GM10248 (cell line): ENCODE results near the gene NGRN.

Experiments
- CTCF ChIA-PET: fragments of 300-600 bp; sonication (Branson Sonifier 250); formaldehyde crosslinking; extraction: SDS; loops from one replicate; lab custom pipeline; 2021; ENCODE audit warnings: antibody characterized with exemption; lab: Yijun Ruan, JAX
- POLR2A ChIA-PET: fragments of 350-650 bp; sonication (Branson Sonifier 250); formaldehyde crosslinking; extraction: SDS; loops from one replicate; lab custom pipeline; 2020; ENCODE audit warnings: antibody characterized with exemption; lab: Yijun Ruan, JAX
- DNase-seq: peaks from one replicate; pipeline ENCODE4 v3.0.0; 2012; ENCODE audit errors: extremely low spot score
- TF ChIP-seq, protein P1 (sequence below): IDR thresholded peaks from 2 replicates; pipeline ENCODE4 v1.5.1; 2012; ENCODE audit warnings: mild to moderate bottlenecking, low read depth; ENCODE audit errors: extremely low read depth, missing control alignments, control extremely low read depth

NGRN gene, protein sequence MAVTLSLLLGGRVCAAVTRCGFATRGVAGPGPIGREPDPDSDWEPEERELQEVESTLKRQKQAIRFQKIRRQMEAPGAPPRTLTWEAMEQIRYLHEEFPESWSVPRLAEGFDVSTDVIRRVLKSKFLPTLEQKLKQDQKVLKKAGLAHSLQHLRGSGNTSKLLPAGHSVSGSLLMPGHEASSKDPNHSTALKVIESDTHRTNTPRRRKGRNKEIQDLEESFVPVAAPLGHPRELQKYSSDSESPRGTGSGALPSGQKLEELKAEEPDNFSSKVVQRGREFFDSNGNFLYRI

DNA sequence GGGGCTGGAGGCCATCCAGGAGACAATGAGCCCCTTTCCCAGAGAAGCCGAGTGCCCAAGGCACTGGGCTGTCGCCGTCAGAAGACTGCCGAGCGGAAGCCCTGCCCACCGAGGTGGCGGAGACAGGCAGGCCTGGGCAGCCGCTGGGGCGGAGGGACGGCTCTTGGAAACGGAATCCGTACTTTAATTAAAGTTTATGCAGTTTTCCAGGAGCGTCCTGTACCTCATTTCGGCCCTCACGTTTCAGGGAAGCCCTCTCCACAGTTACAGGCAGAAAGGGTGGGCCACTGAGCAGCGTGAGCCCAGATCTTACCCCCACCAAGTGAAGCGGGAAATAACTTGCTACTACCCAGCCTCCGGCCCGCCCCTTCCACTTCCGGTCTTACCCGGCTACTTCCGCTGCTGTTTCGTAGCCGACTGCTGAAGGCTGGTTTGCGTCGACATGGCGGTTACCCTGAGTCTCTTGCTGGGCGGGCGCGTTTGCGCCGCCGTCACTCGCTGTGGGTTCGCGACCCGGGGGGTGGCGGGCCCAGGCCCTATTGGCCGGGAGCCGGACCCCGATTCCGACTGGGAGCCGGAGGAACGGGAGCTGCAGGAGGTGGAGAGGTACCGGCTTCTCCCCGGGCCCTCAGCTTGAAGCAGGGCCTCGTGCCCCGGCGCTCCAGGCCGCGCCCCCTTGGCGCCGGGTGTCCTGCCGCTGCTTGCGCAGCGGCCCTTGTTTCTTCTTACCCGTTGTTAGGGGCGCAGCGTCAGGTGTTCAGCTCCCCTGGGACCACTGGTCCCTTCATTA, at the start of gene NGRN:
TSS of gene NGRN (plus strand) at position 402 of the 790 bp plus-strand sequence. CDS start at position 443, 41 bp downstream.
- ChIA-PET POLR2A (no interaction called here), CTCF (interaction anchor here (1.3 to 2.1 kb wide), 2 partner anchors 26 to 28 kb away, joined by 3 to 7 read pairs; no protein-coding TSS in a partner anchor)
- TF ChIP-seq, protein P1, sequence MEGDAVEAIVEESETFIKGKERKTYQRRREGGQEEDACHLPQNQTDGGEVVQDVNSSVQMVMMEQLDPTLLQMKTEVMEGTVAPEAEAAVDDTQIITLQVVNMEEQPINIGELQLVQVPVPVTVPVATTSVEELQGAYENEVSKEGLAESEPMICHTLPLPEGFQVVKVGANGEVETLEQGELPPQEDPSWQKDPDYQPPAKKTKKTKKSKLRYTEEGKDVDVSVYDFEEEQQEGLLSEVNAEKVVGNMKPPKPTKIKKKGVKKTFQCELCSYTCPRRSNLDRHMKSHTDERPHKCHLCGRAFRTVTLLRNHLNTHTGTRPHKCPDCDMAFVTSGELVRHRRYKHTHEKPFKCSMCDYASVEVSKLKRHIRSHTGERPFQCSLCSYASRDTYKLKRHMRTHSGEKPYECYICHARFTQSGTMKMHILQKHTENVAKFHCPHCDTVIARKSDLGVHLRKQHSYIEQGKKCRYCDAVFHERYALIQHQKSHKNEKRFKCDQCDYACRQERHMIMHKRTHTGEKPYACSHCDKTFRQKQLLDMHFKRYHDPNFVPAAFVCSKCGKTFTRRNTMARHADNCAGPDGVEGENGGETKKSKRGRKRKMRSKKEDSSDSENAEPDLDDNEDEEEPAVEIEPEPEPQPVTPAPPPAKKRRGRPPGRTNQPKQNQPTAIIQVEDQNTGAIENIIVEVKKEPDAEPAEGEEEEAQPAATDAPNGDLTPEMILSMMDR: no peak
- peak; percentile 91 for DNase-seq

DNA sequence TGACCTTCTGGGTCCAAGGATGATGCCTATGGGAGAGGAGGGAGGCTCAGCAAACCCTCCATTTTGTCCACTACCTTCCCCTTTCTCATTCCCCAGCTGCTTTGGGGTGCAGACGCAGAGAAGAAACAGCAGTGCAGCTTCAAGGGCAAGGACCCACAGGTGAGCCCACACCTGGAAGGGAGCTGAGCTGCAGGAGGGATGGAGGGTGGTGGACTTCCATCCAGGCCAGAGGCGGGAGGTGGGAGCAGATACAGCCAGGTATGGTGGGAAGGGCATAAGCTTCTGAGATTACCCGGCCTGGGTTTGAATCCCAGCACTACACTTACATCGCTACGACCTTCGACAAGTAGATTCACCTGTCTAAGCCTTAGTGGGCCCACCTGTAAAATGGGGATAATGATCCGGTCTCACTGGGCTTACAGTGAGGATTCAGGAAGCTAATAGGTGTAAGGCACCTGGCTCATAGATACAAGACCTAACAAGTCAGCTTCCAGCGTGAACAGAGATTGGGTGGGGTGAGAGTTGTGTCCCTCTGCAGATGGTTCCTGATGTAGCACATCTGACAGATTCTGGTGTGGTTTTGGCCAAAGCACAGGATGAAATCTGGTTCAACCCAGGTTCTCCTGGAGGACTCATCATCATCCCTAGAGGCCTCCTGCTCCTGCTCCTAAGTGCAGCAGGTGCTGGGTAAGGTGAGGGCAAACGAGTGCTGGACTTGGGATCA, 47.6 kb upstream of the NGRN start:
- ChIA-PET POLR2A (interaction anchor here (1.1 kb wide), 1 partner anchor 9 kb away, joined by 3 read pairs; no protein-coding TSS in a partner anchor), CTCF (interaction anchor here (0.8 to 8.5 kb wide), 10 partner anchors 13 to 102 kb away, joined by 3 to 63 read pairs (median 4); partner anchors contain the start of genes CIB1, GDPGP1 and TTLL13)
- TF ChIP-seq, protein P1: no peak
- no peak for DNase-seq

DNA sequence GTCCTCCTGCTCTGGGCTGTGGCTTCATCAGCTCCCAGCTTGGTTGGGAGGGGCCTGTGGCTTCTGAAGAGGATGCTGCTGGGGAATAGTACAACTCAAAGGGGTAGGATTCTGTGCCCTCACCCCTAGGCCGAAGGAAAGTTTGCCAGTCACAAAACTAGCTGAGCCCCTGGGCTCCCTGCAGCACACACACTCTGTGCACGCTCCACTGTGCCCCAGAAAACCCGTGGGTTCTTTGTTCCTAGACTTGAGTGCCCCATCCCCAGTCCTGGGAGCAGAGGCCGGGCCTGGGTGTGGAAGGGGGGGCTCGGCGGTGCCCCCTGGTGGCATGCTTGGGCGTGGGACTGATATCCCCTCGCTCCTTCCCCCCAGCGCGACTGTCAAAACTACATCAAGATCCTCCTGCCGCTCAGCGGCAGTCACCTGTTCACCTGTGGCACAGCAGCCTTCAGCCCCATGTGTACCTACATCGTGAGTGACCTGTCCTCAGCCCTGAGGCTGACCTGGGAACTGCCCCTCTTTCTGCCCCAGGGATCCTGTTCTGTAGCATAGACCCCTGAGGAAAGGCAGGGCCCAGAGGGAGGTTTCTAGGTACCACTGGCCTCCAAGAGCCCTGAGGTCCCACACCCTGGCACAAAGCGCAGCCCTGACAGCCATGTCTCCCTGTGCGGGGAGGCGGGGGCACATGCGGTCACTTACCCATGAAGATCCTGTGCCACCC, 45.9 kb upstream of the NGRN start:
- CTCF ChIA-PET: interaction anchor here (0.7 to 8.5 kb wide), 16 partner anchors 11 to 175 kb away, joined by 3 to 63 read pairs (median 5); partner anchors contain the start of genes CIB1 and GDPGP1
- TF ChIP-seq, protein P1: peak; percentile 48
- POLR2A ChIA-PET: no interaction called here
- peak; percentile 67 for DNase-seq

DNA sequence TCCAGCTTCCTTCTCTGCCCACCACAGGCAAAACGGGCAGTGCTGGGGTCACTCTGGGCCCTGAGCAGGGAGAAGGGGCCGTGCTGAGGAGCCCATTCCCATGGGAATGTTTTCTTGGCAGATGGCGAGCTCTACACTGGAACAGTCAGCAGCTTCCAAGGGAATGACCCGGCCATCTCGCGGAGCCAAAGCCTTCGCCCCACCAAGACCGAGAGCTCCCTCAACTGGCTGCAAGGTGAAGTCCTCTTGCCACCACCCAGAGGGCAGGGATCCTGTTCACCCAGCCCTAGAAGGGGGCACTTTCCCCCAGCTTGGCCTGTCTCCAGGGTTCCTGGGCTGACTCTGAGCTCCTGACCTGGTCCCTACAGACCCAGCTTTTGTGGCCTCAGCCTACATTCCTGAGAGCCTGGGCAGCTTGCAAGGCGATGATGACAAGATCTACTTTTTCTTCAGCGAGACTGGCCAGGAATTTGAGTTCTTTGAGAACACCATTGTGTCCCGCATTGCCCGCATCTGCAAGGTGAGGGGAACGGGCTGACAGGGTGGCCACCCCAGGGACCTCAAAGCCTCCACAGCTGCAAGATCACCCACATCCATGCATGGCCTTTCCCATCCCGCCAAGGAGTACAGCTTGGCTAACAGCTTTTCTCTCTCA, 44.1 kb upstream of the NGRN start:
- DNase-seq: peak; percentile 78
- TF ChIP-seq, protein P1: peak; percentile 77
- ChIA-PET CTCF (interaction anchor here (0.8 to 3.0 kb wide), 26 partner anchors 11 to 711 kb away, joined by 3 to 33 read pairs (median 4); partner anchors contain the start of genes CIB1, GDPGP1, HDDC3 and IDH2), POLR2A (interaction anchor here (0.9 kb wide), 1 partner anchor 12 kb away, joined by 4 read pairs; the partner anchor contains the start of genes CIB1 and GDPGP1)

DNA sequence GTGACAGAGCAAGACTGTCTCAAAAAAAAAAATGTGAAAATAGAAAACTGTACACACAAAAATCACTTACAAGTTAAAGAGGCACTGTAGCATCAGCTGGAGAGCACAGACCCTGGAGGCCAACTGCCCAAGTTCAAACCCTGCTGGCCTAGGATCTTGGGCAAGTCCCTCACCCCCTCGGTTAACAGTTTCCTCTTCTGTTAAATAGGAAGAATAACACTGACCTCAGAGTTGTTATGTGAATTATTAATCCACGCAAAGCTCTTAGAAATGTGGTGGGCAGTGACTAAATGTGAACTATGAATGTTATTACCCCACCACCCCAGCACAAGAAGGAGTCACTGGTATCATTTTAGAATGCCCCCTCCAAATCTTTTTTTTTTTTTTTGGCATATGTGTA, 42.9 kb upstream of the NGRN start:
- CTCF ChIA-PET: interaction anchor here (1.0 to 3.0 kb wide), 6 partner anchors 8 to 78 kb away, joined by 3 to 33 read pairs (median 14); partner anchors contain the start of genes CIB1, GDPGP1 and SEMA4B
- TF ChIP-seq, protein P1: no peak
- POLR2A ChIA-PET: no interaction called here
- no peak for DNase-seq
